HFF-Myc (cell line): Measurements from ENCODE around the gene HSPA14.

Experiments
- DNase-seq: peaks from one replicate; pipeline ENCODE4 v3.0.0-alpha.2; 2011; ENCODE audit warnings: low read depth; ENCODE audit errors: extremely low read depth
- H3K4me3 ChIP-seq: replicated peaks from 2 replicates; pipeline ENCODE4 v1.5.1; 2011; ENCODE audit warnings: low read depth, mild to moderate bottlenecking, control low read depth, low read length
- CTCF ChIP-seq: IDR thresholded peaks from 2 replicates; pipeline ENCODE4 v1.5.1; 2012; ENCODE audit warnings: mild to moderate bottlenecking, low read depth, low read length, control low read depth; ENCODE audit errors: missing control alignments

The HSPA14 gene

GRCh38 chr10:14880229-14880628, 42.1 kb downstream of the HSPA14 start:
- DNase-seq, result no peak

GRCh38 chr10:14884082-14884481, 46.0 kb downstream of the HSPA14 start:
- TF ChIP-seq CTCF, result no peak
- no peak for DNase-seq

More at GRCh38 chr10:14880229-14880628, 42.1 kb downstream of the HSPA14 start:
- peak overlapping the region; percentile 79 for H3K4me3 ChIP-seq
- TF ChIP-seq CTCF, result no peak

GRCh38 chr10:14889318-14889717, 51.2 kb downstream of the HSPA14 start:
- no peak overlapping the region for H3K4me3 ChIP-seq
- peak; percentile 14 for TF ChIP-seq CTCF
- DNase-seq, result no peak

More at GRCh38 chr10:14884082-14884481, 46.0 kb downstream of the HSPA14 start:
- no peak overlapping the region for H3K4me3 ChIP-seq

GRCh38 chr10:14891151-14891550, 53.0 kb downstream of the HSPA14 start:
- H3K4me3 ChIP-seq, result no peak overlapping the region
- TF ChIP-seq CTCF, result no peak
- DNase-seq, result no peak

GRCh38 chr10:14904316-14904732, 66.2 kb downstream of the HSPA14 start:
- peak; percentile 37 for TF ChIP-seq CTCF
- no peak overlapping the region for H3K4me3 ChIP-seq
- DNase-seq, result no peak

- no peak for TF ChIP-seq CTCF
- DNase-seq, result no peak
- H3K4me3 ChIP-seq, result no peak overlapping the region
These were observed 66.8 kb downstream of the HSPA14 start for GRCh38 chr10:14904864-14905263.

- no peak for DNase-seq
- no peak for TF ChIP-seq CTCF
- H3K4me3 ChIP-seq, result no peak overlapping the region
These were observed 67.8 kb downstream of the HSPA14 start for GRCh38 chr10:14905890-14906289.
